Ovary (tissue), 9 donors: ENCODE data around the gene ATF3. TPM values are rescaled to one million over a fixed set of nuclear protein-coding genes. Genes with fewer than 3 reads are reported as not detected.

Experiments used
- DNase-seq, 5 donors: peaks; one replicate each; pipeline ENCODE4 v3.0.0-alpha.2; 2019 to 2020
- H3K27ac ChIP-seq, 2 donors: fragments of 200-600 bp; one replicate each; pipeline versions ENCODE4 v1.5.1 to v1.8.0; 2019 to 2022
- H3K27me3 ChIP-seq: fragments of 200-600 bp; one replicate; pipeline ENCODE4 v1.8.0; 2022
- H3K36me3 ChIP-seq: fragments of 200-600 bp; sonication (generic); one replicate; pipeline ENCODE4 v1.5.1; 2019
- H3K4me1 ChIP-seq: one replicate; pipeline ENCODE4 v1.8.1; 2013; ENCODE audit warnings: mild to moderate bottlenecking, moderate library complexity; ENCODE audit not compliant: insufficient read depth
- H3K4me3 ChIP-seq: fragments of 200-600 bp; sonication (generic); one replicate; pipeline ENCODE4 v1.5.1; 2017
- H3K9me3 ChIP-seq, 2 donors: fragments of 200-600 bp in 1 of 2; sonication (generic) in 1 of 2; one replicate each; pipeline versions ENCODE4 v1.5.1 to v1.8.1; 2013 to 2019; ENCODE audit warnings: mild to moderate bottlenecking in 1 of 2, moderate library complexity in 1 of 2
- CTCF ChIP-seq, 3 donors: fragments of 450-650 bp in 2 of 3; fragments of 200-600 bp in 1 of 3; IDR thresholded peaks; one replicate each; pipeline versions ENCODE4 v1.5.1 to v1.8.0; 2016 to 2022; ENCODE audit warnings: antibody characterized with exemption in 3 of 3, mild to moderate bottlenecking in 1 of 3
- EP300 ChIP-seq: sonication (generic); formaldehyde crosslinking; IDR thresholded peaks from one replicate; pipeline ENCODE4 v1.6.1; 2017; ENCODE audit warnings: antibody characterized with exemption
- POLR2A ChIP-seq: fragments of 450-650 bp; IDR thresholded peaks from one replicate; pipeline ENCODE4 v1.6.1; 2017; ENCODE audit warnings: antibody characterized with exemption, mild to moderate bottlenecking, moderate library complexity
- WGBS, 3 donors: extraction: QIAGEN DNeasy Blood & Tissue Kit in 1 of 3; methylation state at CpG; one replicate each; pipeline versions ENCODE4 v1.1.5 to v1.1.7; 2013 to 2017; 5-methylcytosine and 5-hydroxymethylcytosine counted together
- intact Hi-C, 4 donors: fragments of 100-400 bp; cut with DNase I; formaldehyde crosslinking; loops; one replicate each; pipeline versions ENCODE4 v1.11.0 to v1.15.1; 2022 to 2023
- polyA plus RNA-seq, 2 donors: library from polyadenylated mRNA; stranded (reverse); fragments of 200-250 nt in 1 of 2; fragments of 350-450 nt in 1 of 2; fragmentation: Illumina TruSeq in 1 of 2; extraction: RNeasy Lipid Tissue Mini Kit (QIAGEN cat#74804) in 1 of 2; gene quantifications; one replicate each; pipeline ENCODE4 v1.2.3, GENCODE V29; 2013 to 2014
- total RNA-seq, 7 donors: library from RNA; depleted of rRNA in 2 of 7; stranded (reverse); fragments of >200 nt in 2 of 7; fragmentation: NEBNext Ultra II Directional in 3 of 7; extraction: Animal tissue kit (Norgen Biotek cat#: 25700) in 3 of 7; gene quantifications; one replicate each; pipeline versions ENCODE4 v1.1.0 to v1.2.4, GENCODE V29; 2016 to 2023
- donor health status: DM: no; HTN: no; CAD: no; lungs with moderate emphysema.
- donor health status: DM: no; HTN: no; CAD: no.
- donor health status: Bipolar disorder and iron deficiency.
- donor health status: DM: yes; HTN: yes; CAD: no.
- donor health status: DM: no; HTN: no; CAD: no.
- donor health status: DM: yes; HTN: yes; CAD: no.

Gene ATF3
- total and polyA plus RNA-seq, 9 donors = 2.9 to 132 (median 19.4) TPM

- H3K27ac ChIP-seq = no peak overlapping the region
- H3K36me3 ChIP-seq = no peaks in the 10 kb centered on the region
- H3K27me3 ChIP-seq = no peaks in the 10 kb centered on the region
- TF ChIP-seq POLR2A (no peak), CTCF (IDR thresholded peaks at IDR 0.05) (no peak)
- no peak overlapping the region for H3K4me3 ChIP-seq
- H3K4me1 ChIP-seq = no peaks in the 10 kb centered on the region
- no peaks in the 10 kb centered on the region for H3K9me3 ChIP-seq
- DNase-seq = no peak
- intact Hi-C loops = no loop called here
- 75 to 89% (median 75%) methylated on average over 1 of the region's 1 CpG for WGBS, 3 donors
Observed at GRCh38 chr1:212578041-212578440, 30.5 kb upstream of the ATF3 start.

- H3K27me3 ChIP-seq = no peaks in the 10 kb centered on the region
- no peaks in the 10 kb centered on the region for H3K36me3 ChIP-seq
- no peak for DNase-seq
- H3K9me3 ChIP-seq = no peaks in the 10 kb centered on the region
- 88 to 93% (median 93%) methylated on average over 8 of the region's 8 CpGs for WGBS, 3 donors
- no peak overlapping the region for H3K4me3 ChIP-seq
- no peak overlapping the region for H3K27ac ChIP-seq
- TF ChIP-seq EP300 = no peak
- TF ChIP-seq CTCF (IDR thresholded peaks at IDR 0.05) = no peak
- TF ChIP-seq POLR2A = no peak
- intact Hi-C loops = no loop called here
- H3K4me1 ChIP-seq = no peaks in the 10 kb centered on the region
Observed at GRCh38 chr1:212581034-212581433, 27.5 kb upstream of the ATF3 start.

- Histone ChIP-seq H3K4me1 (no peaks in the 10 kb centered on the region), H3K27me3 (no peaks in the 10 kb centered on the region), H3K9me3 (no peaks in the 10 kb centered on the region), H3K27ac (no peak overlapping the region), H3K36me3 (no peaks in the 10 kb centered on the region), H3K4me3 (no peak overlapping the region)
- 76 to 77% (median 76%) methylated on average over 5 of the region's 5 CpGs for WGBS, 3 donors
- intact Hi-C loops = no loop called here
- DNase-seq = no peak
- TF ChIP-seq CTCF (IDR thresholded peaks at IDR 0.05) (no peak), EP300 (no peak), POLR2A (no peak)
Observed at GRCh38 chr1:212582291-212582690, 26.3 kb upstream of the ATF3 start.

- Histone ChIP-seq H3K4me3 (no peak overlapping the region), H3K36me3 (no peaks in the 10 kb centered on the region), H3K4me1 (no peaks in the 10 kb centered on the region), H3K27ac (no peak overlapping the region), H3K9me3 (no peaks in the 10 kb centered on the region), H3K27me3 (no peaks in the 10 kb centered on the region)
- TF ChIP-seq CTCF (IDR thresholded peaks at IDR 0.05) (no peak), EP300 (no peak), POLR2A (no peak)
- WGBS, 3 donors = 85 to 92% (median 87%) methylated on average over 7 of the region's 7 CpGs
- intact Hi-C loops = no loop called here
- DNase-seq = no peak
Observed at GRCh38 chr1:212582808-212583615, 25.5 kb upstream of the ATF3 start.
